Glomerular endothelial cell (primary cell): ENCODE results near the gene RTN4RL1. TPM values are rescaled to one million over a fixed set of nuclear protein-coding genes. Genes with fewer than 3 reads are reported as not detected.

Source experiments
- DNase-seq: peaks from one replicate; pipeline ENCODE4 v3.0.0-alpha.2; 2011; ENCODE audit warnings: low read depth, low spot score; ENCODE audit errors: extremely low read depth
- total RNA-seq: library from RNA; depleted of rRNA; stranded (reverse); fragments of >200 nt; gene quantifications from 2 replicates; pipeline ENCODE4 v1.2.3, GENCODE V29; 2015

The RTN4RL1 gene
- total RNA-seq: not detected in 2 replicates

GRCh38 chr17:2025220-2025621 lies at the start of gene RTN4RL1:
TSS of gene RTN4RL1 (minus strand) at chr17:2025334. CDS start at chr17:2024865, 469 bp downstream.
- DNase-seq: no peak

DNA sequence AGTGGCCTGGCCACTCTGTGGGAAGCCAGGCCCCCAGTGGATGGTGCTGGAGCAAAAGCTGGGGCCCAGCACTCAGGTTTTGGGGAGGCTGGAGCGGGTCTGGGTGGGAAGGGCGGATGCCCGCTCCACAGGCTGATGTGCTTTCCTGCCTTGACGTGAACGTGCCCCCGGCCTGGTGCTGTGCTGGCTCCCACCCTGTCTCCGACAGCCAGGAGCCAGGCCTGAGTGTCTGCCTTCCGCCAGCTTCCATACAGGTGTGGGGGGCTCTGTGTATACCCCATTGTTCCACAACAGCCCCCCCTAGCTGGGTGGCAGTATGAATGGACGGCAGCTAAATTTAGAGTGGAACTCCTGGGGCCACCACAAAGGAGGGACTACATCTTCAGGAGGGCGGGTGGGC lies 49.8 kb upstream of the RTN4RL1 start:
- DNase-seq: no peak

GRCh38 chr17:2071455-2072281 lies 46.5 kb upstream of the RTN4RL1 start:
- no peak for DNase-seq

DNA sequence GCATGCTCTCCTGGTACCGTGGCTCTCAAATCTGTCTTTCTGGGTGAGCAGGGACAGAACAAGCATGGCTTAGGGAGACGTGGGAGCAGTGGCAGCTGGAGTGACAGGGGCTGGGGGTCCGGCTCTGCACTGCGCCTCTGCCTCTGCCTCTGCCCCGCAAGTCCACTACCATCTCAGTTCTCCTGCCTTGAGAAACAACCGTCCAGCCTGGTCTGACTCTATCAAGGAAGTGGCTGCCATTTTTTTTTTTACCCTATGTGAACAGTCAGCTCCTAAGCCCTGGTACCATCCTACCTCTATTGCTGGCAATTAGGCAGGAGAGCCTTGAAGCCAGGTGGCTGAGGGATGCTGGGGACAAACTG lies 45.9 kb upstream of the RTN4RL1 start:
- DNase-seq: no peak

DNA sequence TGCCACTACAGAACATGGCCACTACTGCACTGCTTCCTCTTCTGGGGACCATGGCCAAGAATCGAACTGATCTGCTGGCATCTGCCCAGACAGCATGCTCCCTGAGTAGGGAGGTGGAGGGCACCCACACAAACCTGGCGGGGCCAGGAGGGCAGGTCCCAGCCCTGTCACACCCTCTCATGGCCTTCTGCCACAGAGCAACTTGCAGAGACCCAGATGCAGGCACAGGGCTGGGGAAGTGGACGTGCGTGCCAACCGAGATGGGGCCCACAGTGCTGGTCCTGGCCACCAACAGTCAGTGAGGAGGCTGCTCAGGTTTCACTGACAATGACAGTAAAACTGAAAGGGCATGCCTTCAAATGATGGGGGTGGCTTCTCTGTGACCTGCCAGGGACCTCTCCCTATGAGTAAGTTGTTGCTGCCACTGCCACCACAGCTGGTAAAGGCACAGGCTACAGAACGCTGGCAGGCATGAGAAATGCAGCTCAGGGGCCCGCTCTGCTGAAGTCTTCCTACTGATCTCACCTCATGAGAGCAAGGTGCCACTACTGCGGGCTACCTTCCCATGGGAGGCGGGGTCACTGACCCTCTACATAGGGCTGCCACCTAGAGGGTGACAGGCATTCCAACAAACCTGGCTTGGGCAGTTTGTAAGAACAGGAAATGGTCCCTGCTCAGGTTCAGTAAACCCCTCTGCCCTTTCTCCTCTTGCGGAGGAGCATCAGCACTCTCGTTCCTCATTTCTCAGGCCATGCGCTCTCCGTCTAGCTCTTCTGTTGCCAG lies 45.3 kb upstream of the RTN4RL1 start:
- no peak for DNase-seq

DNA sequence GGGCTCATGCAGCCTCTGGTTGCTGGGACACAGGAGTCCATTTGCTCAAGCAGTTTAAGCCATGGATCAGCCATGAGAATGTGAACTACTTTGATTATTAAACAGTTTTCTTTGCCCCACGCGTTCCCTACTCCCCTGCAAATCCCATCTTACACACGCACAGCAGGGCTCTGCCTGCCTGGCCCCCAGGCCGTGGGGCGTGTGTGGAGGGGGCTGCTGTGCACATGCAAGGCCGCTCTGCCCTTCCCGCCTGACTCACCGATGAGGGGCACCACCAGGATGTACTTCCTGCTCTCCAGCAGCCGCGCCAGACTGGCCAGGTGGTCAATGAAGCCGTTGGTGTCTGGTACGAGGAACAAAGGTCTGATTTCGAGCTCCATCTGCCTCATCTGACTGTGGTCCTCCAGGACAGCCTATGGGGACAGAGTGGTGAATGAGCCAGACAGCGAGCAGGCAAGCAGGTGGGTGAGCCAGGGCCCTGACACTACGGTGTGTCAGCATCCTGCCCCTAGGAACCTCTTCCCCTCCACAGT lies 43.5 kb upstream of the RTN4RL1 start:
- no peak for DNase-seq

DNA sequence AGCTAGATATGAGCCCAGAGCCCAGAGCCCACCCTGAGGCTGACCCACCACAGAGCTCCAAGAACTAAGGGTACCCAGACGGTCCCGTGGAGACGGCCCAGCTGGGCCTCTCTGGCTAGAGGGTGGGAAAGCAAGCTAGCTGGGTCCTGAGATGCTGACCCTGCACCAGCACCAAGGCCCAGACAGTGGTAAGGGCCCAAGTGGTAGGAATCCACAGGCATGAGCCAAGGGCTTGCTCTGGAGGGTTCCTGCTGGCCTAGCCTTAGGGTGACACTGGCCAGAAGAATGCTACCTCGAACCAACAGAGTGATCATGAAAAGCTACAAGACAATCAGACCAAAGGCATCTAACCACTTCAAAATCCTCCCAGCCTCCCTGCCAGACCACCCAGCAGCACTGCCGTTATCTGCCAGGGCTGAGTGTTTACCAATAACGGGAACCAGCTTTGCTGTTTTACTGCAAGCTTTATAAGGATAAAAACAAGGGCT lies 42.9 kb upstream of the RTN4RL1 start:
- DNase-seq: no peak

DNA sequence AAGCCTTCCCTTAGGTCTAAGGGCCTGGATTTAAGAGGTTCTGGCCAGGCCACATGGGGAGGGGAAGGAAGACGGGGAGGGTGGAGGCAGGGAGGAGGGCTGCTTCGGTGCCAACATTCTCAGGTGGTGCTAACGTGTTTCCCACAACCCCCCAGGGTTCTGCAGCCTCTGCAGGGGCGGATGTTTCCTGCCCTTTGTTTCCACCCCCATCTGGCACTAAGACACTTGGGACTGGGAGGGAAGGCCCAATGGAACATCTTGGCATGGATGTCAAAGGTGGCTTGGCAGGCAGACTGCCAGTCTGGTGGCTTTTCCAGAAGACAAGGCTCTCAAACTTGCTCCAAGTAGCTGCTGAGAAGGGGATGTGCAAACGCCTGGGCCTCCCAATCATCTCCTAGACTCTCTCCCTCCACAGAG lies 42.5 kb upstream of the RTN4RL1 start:
- DNase-seq: no peak

DNA sequence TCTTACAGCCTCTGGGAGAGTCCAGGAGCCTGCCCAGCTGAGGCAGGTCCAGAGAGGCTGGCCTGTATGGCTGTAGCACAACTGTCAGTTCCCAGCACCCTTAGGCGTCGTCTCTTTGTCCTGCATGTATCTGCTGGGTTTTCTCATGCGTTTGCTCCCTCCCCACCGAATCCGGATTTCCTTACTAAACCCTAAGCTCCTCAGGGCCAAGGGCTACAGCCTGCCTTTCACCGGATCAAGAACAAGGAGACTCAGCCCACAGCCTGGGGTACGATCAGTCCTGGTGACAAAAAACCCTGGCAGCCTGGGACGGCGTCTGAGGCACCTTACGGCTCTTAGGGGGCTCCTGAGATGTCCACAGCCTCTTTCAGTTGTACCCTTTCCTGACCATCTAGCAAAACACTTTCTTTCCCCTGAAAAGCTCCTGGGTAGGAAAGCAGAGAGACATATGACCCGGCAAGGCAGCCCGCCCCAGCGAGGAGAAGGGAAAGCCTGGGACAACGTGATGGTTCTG lies 42.0 kb upstream of the RTN4RL1 start:
- no peak for DNase-seq

- DNase-seq: no peak
Observed at GRCh38 chr17:2065949-2066400, 40.8 kb upstream of the RTN4RL1 start.

DNA sequence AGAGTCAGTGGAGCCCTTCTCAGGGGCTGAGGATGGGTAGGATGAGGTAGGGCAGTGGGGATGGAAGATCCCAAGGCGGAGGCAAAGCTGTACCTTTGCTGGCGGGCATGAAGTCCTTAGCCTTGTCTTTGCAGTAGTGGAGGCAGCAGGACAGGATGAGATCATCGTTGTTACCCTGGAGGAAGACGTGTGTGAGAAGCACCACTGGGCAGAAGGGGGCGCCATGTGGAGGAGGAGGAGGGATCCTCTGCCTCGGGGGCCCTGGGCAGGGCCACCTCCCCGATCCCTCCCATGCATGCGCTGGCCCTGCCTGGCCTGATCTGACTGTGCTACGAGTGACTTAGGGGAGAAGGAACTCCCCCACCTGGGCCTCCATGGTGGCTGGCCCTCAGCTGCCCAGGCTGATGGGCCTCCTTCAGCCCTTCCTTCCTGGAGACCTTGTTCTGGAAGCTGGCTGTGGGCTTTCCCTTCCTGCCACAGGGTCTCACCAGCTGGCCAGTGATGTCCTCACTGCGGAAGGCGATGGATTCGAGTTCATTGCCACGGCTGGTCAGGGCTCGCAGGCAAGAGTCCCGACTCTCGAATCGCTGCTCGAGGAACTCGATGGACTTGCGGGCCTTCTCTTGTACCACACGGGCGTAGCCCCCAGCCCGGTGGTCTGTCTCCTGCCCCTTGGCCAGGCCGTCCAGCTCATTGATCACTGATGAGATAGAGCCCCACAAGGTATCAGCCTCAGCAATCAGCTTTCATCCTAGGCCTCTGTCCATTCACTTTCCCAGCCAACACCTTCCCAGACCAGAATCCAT lies 40.0 kb upstream of the RTN4RL1 start:
- DNase-seq: no peak

- no peak for DNase-seq
Observed at GRCh38 chr17:2064520-2064971, 39.4 kb upstream of the RTN4RL1 start.

DNA sequence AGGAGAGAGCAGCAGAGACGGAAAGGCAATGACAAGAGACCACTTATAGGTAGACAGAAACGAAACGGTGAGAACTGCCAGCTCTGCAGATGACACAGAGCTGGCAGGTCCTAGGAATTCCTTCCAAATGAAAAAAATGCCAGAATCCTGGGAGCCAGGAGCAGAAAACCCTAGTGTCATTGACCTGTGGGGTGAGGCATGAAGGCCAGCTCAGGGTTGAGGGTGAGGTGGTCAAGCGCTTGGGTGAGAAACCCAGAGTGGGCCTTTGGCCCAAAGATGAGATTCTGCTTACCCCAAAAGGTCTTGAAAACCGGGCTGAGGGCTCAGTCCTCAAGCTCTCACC lies 39.0 kb upstream of the RTN4RL1 start:
- no peak for DNase-seq

- DNase-seq: no peak
Observed at GRCh38 chr17:2063261-2064146, 38.4 kb upstream of the RTN4RL1 start.

DNA sequence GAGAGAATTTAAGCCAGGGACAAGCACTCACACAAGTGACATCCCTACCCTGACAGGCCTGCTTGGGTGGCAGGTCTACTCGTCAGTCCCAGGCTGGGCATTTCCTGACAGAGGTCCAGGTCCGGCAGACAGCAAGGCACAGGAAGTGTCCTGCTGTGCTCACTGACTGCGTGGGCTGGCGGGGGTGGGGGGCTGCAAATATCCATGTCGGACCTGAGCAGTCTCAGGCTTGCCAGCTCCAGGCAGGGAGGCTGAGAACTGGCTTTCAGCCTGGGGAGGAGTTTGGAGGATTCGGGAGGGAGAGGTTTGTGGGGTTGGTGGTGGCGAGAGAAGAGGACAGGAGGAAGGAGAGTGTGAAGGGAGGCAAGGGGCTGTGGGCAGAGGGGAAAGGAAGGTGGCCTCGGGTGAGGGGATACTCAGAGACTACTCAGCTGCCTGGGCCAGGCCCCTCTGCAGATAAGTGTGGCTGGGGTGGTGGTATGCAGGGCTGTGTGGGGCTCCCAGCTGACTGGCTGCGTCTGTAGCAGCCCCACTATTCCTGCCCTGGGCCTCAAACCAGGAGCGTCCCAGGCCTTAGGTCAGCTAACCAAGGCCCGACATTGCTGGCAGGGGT lies 37.5 kb upstream of the RTN4RL1 start:
- DNase-seq: no peak

- DNase-seq: no peak
Observed at GRCh38 chr17:2061441-2061958, 36.4 kb upstream of the RTN4RL1 start.

- DNase-seq: no peak
Observed at GRCh38 chr17:2060681-2061440, 35.7 kb upstream of the RTN4RL1 start.

DNA sequence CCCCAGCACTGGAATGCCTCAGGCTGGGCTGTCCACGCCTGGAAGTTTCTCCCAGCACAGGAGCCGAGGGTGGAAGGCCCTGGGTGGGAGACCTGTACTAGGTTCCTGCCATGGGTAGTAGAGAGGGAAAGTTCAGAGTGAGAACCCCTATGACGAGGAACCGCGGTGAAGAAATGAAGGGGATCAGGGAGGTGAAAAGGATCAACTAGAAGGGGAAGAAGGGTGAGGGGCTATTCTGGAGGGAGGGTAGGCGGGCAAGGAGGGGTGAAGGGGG lies 35.2 kb upstream of the RTN4RL1 start:
- no peak for DNase-seq
